HuH-7 (cell line): Measurements from ENCODE around the gene CYSRT1.
A peak's percentile ranks its signal among the peaks of the same experiment; 100 is the strongest.

ENCODE experiments used
- DNase-seq: peaks from one replicate; pipeline ENCODE4 v3.0.0; 2011; ENCODE audit warnings: low spot score

The CYSRT1 gene

GRCh38 chr9:137227054-137227852, 2.3 kb downstream of the CYSRT1 start, which contains the start of gene RNF224:
TSS of gene RNF224 (plus strand) at chr9:137227502. CDS start at chr9:137228336, 834 bp downstream.
- DNase-seq: peak; percentile 97

DNA sequence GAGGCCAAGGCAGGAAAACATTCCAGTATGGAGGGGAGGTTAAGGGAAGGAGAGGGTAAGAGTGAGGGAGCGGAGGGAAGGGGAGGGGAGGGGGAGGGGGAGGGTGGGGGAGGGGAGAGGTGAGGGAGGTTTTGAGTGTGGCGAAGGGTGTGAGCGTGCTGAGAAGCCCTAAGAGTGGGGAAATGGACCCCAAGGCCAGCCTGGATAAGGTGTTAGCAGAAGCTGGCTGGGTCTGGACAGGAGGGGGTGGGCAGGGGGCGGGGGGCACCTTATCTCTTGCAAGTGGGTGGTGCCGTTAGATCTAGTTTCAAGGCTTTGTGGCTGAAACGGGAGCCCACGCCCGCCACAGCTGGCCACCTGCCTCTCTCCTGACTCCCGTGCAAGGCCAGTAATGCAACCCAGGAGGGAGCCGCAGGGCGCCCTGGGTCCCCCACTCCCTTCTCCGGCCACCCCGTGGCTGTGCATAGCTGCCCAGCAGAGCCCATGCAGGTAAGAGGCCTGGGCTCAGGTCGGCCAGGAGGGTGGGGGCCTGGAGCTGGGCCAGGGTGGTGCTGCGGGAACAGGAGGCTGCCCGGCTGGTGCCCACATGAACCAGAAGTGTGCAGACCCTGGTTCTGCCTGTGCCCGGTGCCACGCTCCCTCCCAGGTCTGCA, 3.0 kb downstream of the CYSRT1 start:
- no peak for DNase-seq

- no peak for DNase-seq
These were observed 3.6 kb downstream of the CYSRT1 start for GRCh38 chr9:137228506-137228967.

DNA sequence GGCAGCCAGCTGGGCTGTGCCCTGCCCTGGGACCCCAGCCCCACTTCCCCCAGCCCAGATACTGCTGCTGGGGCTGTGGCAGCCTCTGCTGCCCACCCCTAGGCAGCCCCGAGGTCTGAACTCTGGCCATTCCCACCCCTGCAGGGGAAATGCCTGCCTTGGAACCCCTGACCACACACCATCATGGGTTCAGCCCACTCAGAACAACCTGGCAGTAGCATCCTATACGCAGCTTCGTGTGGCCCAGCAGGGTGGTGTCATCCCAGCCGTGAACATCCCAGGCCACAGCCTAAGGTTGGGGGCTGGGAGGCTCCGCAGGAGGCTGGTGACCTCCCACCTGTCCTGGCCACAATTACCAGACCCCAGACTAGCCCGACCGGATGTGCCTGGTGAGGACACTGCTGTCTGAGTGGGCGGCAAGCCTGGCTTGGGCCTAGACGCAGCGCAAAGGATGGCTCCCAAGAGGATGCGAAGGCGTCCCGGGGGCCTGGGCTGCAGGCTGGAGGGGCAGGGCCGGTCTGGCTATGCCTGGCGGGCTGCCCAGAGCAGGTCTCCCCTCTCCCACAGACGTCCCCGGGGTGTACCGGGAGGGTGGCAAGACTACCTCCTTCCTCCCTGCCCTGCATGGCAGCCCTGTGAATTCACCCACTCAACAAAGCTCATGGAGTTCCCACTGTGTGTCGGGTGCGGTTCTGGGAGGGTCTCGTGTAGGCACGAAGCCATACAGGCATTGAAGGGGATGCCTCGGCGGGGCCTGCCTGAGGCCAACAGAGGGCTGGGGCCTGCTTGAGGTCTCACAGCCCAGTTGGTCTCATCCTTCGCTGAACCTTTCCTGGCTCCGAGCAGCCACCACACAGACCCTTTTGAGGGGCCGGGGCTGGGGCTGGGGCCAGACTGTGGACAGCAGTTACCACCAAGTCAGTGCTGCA, 4.3 kb downstream of the CYSRT1 start:
- no peak for DNase-seq

DNA sequence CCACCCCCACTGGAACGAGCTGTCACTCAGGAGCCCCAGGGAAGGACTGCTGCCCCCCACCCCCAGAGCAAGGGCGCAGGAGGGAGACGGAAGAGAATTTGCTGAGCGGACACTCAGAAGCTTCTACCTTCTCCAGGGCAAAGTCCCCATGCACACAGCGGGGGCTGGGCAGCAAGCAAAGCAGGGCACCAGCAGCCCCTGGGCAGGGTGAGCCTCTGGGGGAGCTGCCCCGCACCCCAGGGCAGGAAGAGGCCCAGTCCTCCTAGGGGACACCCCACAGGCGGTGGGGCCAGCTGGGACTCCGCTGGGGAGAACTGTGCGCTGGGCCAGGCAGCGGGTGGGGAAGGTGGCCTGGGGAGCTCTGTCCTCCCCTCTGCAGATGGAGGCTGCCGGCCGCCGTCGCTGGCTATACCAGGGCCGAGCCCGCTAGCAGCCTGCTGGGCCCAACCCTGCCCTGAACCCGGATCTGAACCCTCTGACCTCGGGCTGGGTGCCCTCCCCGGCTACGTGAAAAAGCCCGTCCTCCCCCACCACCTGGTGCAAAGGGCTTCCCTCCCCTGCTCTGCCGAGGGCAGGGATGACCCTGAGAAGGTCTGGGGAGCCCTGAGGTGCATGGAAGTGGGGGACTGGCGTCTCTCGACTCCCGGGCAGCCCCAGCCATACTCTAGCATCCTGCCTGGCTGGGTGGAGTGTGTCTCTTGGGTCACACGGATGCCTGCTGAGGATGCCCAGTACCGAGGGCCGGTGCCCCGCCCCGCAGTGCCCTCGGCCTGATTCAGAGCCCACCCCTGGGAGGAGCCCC, 5.1 kb downstream of the CYSRT1 start:
- DNase-seq: no peak

DNA sequence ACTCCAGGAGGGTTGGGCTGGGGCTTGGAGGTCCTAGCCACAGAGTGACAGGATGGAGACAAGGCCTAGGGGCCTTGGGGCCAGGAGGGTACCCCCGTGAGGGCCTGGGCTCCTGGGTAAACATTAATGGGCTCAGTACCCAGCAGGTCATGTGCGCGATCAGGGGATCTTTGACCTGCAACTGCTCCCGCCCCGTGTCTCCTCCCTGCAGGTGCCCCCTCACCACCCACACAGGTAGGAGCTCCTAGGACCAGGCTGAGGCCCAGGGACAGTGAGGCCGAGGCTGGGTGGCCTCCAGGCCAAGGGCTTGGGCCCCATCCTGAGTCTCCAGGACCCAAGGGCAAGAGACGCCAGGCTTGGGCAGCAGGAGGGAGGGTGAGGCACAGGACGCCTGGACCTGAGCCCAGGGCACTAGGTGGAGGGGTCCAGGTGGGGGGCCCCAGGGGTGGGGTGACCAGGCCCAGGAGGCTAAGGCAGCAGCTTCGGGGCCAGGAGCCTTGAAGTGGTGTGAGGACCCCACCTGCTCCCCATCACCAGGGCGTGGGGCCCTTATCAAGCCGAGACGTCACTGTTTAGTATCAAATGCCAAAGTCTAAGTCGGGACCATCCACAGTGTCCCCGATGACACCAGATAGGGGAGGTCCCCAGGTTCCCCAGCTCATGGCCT, 5.9 kb downstream of the CYSRT1 start, which contains the start of gene SLC34A3:
TSS of gene SLC34A3 (plus strand) at position 197 of the 667 bp plus-strand sequence. CDS start 802 bp downstream, outside the sequence.
- DNase-seq: no peak

GRCh38 chr9:137231372-137232039, 6.5 kb downstream of the CYSRT1 start:
- DNase-seq: no peak

- no peak for DNase-seq
These were observed 7.1 kb downstream of the CYSRT1 start for GRCh38 chr9:137232101-137232500.

DNA sequence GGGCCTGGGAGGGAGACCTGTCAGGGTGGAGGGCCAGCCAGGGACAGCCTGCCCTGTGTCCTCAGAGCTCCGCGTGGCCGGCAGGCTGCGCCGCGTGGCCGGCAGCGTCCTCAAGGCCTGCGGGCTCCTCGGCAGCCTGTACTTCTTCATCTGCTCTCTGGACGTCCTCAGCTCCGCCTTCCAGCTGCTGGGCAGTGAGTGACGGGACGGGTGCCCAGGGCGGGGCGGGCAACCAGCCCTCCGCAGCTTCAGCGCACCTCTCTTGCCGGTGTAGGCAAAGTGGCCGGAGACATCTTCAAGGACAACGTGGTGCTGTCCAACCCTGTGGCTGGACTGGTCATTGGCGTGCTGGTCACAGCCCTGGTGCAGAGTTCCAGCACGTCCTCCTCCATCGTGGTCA, 7.5 kb downstream of the CYSRT1 start:
- DNase-seq: no peak

DNA sequence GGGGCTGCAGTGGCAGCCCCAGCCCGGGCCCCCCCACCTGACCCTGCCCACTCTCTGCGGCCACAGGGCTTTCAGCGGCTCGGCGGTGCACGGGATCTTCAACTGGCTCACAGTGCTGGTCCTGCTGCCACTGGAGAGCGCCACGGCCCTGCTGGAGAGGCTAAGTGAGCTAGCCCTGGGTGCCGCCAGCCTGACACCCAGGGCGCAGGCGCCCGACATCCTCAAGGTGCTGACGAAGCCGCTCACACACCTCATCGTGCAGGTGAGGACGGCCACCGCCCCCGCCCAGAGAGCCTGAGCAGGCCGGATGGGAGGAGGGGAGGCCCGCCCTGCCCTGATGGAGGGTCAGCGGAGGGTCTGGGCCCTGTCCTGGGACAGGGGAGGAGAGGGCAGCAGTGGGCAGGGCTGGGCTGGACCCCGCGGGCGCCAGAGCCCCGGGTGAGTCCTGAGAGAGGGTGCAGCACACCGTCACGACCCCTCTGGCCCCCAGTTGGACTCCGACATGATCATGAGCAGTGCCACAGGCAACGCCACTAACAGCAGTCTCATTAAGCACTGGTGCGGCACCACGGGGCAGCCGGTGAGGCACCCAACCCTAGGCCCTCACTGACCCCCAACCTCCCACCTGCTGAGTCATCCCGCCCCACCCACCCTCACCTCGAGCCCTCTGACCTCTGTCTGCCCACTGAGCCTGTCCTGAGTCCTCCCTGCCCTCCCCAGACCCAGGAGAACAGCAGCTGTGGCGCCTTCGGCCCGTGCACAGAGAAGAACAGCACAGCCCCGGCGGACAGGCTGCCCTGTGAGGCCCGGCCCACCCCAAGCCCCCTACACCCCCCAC, 8.4 kb downstream of the CYSRT1 start:
- DNase-seq: no peak

DNA sequence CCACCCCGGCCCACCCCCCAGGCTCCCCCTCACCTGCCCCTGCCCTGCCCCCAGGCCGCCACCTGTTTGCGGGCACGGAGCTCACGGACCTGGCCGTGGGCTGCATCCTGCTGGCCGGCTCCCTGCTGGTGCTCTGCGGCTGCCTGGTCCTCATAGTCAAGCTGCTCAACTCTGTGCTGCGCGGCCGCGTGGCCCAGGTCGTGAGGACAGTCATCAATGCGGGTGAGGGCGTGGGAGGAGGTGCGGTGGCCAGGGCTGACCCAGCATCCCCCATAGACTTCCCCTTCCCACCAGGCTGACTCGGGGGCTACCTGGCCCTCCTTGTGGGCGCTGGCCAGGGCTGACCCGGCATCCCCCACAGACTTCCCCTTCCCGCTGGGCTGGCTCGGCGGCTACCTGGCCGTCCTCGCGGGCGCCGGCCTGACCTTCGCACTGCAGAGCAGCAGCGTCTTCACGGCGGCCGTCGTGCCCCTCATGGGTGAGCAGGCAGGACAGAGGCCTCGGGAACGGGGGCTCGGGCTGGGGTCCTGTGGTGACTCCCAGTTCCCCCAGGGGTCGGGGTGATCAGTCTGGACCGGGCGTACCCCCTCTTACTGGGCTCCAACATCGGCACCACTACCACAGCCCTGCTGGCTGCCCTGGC, 9.2 kb downstream of the CYSRT1 start:
- DNase-seq: no peak

DNA sequence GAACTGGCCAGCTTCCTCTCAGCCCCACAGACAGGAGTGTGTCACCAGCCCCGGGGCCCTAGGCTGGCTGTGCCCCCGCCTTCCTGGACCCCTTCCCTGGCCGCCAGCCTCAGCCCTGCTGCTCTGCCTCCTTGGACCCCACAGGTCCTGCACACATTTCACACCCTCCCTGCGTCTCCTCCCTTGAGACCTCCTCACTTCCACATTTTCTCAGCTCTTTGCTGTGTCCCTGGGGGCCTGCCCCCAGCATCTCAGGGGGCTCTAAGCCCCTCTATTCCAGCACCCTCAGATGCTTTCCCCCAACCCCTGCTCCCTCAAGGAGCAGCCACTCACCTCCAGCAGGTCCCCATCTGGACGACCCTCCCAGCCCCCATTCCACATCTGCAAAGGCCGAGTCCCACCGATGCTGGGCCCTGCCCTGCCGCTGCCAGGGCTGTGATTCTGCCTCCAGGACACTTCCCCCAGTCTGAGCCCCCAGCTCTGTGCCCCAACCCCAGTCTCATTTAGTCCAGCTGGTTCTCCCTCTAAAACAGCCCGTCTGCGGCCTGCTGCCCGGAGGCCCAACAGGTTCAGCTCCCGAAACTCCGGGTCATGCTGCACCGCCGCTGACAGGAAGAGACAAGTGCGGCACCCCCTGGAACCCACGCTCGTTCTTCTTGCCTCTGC, 9.9 kb downstream of the CYSRT1 start:
- DNase-seq: no peak

DNA sequence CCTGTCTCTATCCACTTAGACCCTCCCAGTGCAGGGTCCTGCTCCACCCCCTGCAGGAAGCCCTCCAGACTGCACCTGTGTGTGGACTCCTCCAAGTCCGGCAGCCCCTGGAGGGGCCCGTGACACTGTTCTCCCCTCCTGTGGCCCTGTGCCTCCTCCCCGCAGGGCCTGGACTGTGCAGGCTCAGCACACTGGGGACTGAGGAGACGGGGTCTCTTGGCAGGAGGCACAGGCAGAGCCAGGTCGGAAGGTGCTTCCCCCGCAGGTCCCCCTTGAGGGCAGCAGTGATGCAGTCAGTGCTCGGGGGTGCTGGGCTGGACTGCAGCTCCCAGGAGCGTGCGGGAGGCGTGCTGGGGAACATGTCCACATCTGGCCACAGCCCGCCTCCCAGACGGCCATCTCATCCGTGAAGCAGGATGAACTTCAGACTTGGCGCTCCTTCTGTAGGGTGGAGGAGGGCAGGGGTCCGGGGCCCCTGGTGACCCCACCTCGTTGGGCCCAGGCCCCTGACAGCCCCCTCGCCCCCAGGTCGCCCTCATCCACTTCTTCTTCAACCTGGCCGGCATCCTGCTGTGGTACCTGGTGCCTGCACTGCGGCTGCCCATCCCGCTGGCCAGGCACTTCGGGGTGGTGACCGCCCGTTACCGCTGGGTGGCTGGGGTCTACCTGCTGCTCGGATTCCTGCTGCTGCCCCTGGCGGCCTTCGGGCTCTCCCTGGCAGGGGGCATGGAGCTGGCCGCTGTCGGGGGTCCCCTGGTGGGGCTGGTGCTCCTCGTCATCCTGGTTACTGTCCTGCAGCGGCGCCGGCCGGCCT, 10.7 kb downstream of the CYSRT1 start:
- peak; percentile 68 for DNase-seq

- peak; percentile 99 for DNase-seq
These were observed 11.4 kb downstream of the CYSRT1 start for GRCh38 chr9:137236238-137236935.

DNA sequence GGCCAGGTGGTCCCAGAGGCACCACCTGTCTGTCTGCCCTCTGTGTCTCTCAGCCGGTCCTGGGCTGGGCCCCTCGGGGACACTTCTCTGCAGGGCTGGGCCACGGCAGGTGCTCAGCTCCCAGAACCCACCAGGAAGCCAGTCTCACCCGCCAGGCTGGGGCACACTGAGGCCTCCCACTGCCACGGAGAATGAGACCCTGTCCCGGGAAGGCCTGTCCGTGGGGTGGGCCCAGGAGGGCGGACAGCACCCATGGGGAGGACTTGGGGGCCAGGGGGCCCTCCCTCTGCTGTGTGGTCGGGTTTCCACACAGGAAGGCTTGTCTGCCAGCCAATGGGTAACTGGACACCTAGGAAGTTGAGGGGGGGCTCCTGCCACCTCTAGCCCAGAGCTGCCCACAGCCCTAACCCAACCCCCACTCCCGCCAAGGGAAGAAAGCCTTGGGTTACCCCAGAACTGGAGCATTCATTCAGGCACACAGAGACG, 12.0 kb downstream of the CYSRT1 start:
- DNase-seq: no peak
